SK-N-SH treated with all-trans-retinoic acid at 6 μM for 48 hours (cell line): ENCODE data around the gene MEX3A.

ENCODE experiments used
- ATAC-seq: fragments of 200-7000 bp; cut with Tn5 transposase; 3 replicates; pipeline ENCODE4 v1.9.1; 2020; ENCODE audit warnings: mild to moderate bottlenecking, moderate library complexity
- ARNTL ChIP-seq: fragments of 450-650 bp; formaldehyde crosslinking; IDR thresholded peaks from 2 replicates; pipeline ENCODE4 v1.5.0; 2020; ENCODE audit warnings: low read depth, mild to moderate bottlenecking, moderate library complexity, borderline replicate concordance
- BACH2 ChIP-seq: fragments of 250-450 bp; sonication (Bioruptor Pico); IDR thresholded peaks from 2 replicates; pipeline ENCODE4 v1.9.0; 2021; ENCODE audit warnings: mild to moderate bottlenecking, borderline replicate concordance
- CREB5 ChIP-seq: fragments of 250-450 bp; sonication (Bioruptor Pico); IDR thresholded peaks from 2 replicates; pipeline ENCODE4 v1.5.1; 2020; ENCODE audit warnings: low read depth, mild to moderate bottlenecking, moderate library complexity
- CSDC2 ChIP-seq: fragments of 250-450 bp; sonication (Bioruptor Pico); IDR thresholded peaks from 2 replicates; pipeline ENCODE4 v1.5.0; 2020; ENCODE audit warnings: mild to moderate bottlenecking, moderate library complexity
- CSRNP3 ChIP-seq: fragments of 250-450 bp; sonication (Bioruptor Pico); IDR thresholded peaks from 2 replicates; pipeline ENCODE4 v1.5.1; 2021; ENCODE audit warnings: mild to moderate bottlenecking, moderate library complexity
- ESRRG ChIP-seq: fragments of 250-450 bp; sonication (Bioruptor Pico); IDR thresholded peaks from 2 replicates; pipeline ENCODE4 v1.6.1; 2021; ENCODE audit warnings: mild to moderate bottlenecking
- GLIS3 ChIP-seq: fragments of 250-450 bp; sonication (Bioruptor Pico); IDR thresholded peaks from 2 replicates; pipeline ENCODE4 v1.5.0; 2020; ENCODE audit warnings: mild to moderate bottlenecking, moderate library complexity
- ISL1 ChIP-seq: fragments of 250-450 bp; sonication (Bioruptor Pico); IDR thresholded peaks from 2 replicates; pipeline ENCODE4 v2.1.2; 2022; ENCODE audit warnings: mild to moderate bottlenecking, moderate library complexity
- OSR1 ChIP-seq: fragments of 250-450 bp; sonication (Bioruptor Pico); IDR thresholded peaks from 2 replicates; pipeline ENCODE4 v1.8.0; 2022; ENCODE audit warnings: moderate library complexity, mild to moderate bottlenecking, inconsistent platforms
- PATZ1 ChIP-seq: fragments of 250-450 bp; sonication (Bioruptor Pico); IDR thresholded peaks from 2 replicates; pipeline ENCODE4 v1.8.0; 2020; ENCODE audit warnings: mild to moderate bottlenecking, moderate library complexity, borderline replicate concordance
- PPARA ChIP-seq: fragments of 250-450 bp; sonication (Bioruptor Pico); IDR thresholded peaks from 2 replicates; pipeline ENCODE4 v1.5.0; 2020; ENCODE audit warnings: mild to moderate bottlenecking, borderline replicate concordance
- RARB ChIP-seq: fragments of 250-450 bp; sonication (Bioruptor Pico); IDR thresholded peaks from 2 replicates; pipeline ENCODE4 v1.8.0; 2021; ENCODE audit warnings: mild to moderate bottlenecking, moderate library complexity
- SNAI2 ChIP-seq: fragments of 250-450 bp; sonication (Bioruptor Pico); IDR thresholded peaks from 2 replicates; pipeline ENCODE4 v1.5.0; 2020; ENCODE audit warnings: mild to moderate bottlenecking, moderate library complexity
- TCF4 ChIP-seq: fragments of 250-450 bp; sonication (Bioruptor Pico); IDR thresholded peaks from 2 replicates; pipeline ENCODE4 v1.8.0; 2021; ENCODE audit warnings: mild to moderate bottlenecking, moderate library complexity, borderline replicate concordance
- TOX ChIP-seq: fragments of 250-450 bp; sonication (Bioruptor Pico); IDR thresholded peaks from 2 replicates; pipeline ENCODE4 v1.8.0; 2021; ENCODE audit warnings: mild to moderate bottlenecking, moderate library complexity, borderline replicate concordance
- TSHZ2 ChIP-seq: fragments of 250-450 bp; sonication (Bioruptor Pico); IDR thresholded peaks from 2 replicates; pipeline ENCODE4 v1.5.0; 2020; ENCODE audit warnings: mild to moderate bottlenecking, moderate library complexity
- ZC3H10 ChIP-seq: fragments of 250-450 bp; sonication (Bioruptor Pico); IDR thresholded peaks from 2 replicates; pipeline ENCODE4 v1.5.1; 2021; ENCODE audit warnings: mild to moderate bottlenecking, moderate library complexity
- ZFP3 ChIP-seq: fragments of 250-450 bp; sonication (Bioruptor Pico); IDR thresholded peaks from 2 replicates; pipeline ENCODE4 v1.5.0; 2020; ENCODE audit warnings: mild to moderate bottlenecking, moderate library complexity
- ZNF565 ChIP-seq: fragments of 450-650 bp; formaldehyde crosslinking; conservative IDR thresholded peaks from 2 replicates; pipeline ENCODE4 v1.5.0; 2020; ENCODE audit warnings: low read depth, mild to moderate bottlenecking, moderate library complexity
- ZNF70 ChIP-seq: fragments of 450-650 bp; formaldehyde crosslinking; IDR thresholded peaks from 2 replicates; pipeline ENCODE4 v1.5.0; 2020; ENCODE audit warnings: mild to moderate bottlenecking, moderate library complexity

MEX3A gene

GRCh38 chr1:156076609-156077429 lies 5.4 kb downstream of the MEX3A start:
- TF ChIP-seq OSR1 (CRISPR knock-in tag) (no peak), CSRNP3 (no peak), ISL1 (no peak), ZC3H10 (no peak), TSHZ2 (no peak), SNAI2 (CRISPR knock-in tag) (no peak), CREB5 (CRISPR knock-in tag) (no peak), ZNF70 (CRISPR knock-in tag) (no peak)
- no peak for ATAC-seq

GRCh38 chr1:156075775-156076204 lies 6.5 kb downstream of the MEX3A start:
- no peak for ATAC-seq
- TF ChIP-seq TOX (no peak), CSRNP3 (no peak), ZFP3 (CRISPR knock-in tag) (no peak), RARB (CRISPR knock-in tag) (no peak), GLIS3 (CRISPR knock-in tag) (no peak), ZC3H10 (no peak), CSDC2 (no peak), PATZ1 (no peak), ZNF565 (CRISPR knock-in tag) (no peak), PPARA (CRISPR knock-in tag) (no peak), CREB5 (CRISPR knock-in tag) (no peak), ARNTL (CRISPR knock-in tag) (no peak), ISL1 (no peak), TCF4 (CRISPR knock-in tag) (no peak), ZNF70 (CRISPR knock-in tag) (no peak), BACH2 (CRISPR knock-in tag) (no peak), ESRRG (no peak), TSHZ2 (no peak)
